Stimulated activated CD4-positive, alpha-beta T cell treated with anti-CD3 and anti-CD28 coated beads, Interleukin-12 subunit alpha, Interleukin-12 subunit beta, amount 100 ng/mL, for 4 hours (primary cell): ENCODE measurements around the gene PPP2R2B.

ENCODE experiments used
- DNase-seq: peaks from one replicate; pipeline ENCODE4 v3.0.0-alpha.2; 2020

The PPP2R2B gene

DNA sequence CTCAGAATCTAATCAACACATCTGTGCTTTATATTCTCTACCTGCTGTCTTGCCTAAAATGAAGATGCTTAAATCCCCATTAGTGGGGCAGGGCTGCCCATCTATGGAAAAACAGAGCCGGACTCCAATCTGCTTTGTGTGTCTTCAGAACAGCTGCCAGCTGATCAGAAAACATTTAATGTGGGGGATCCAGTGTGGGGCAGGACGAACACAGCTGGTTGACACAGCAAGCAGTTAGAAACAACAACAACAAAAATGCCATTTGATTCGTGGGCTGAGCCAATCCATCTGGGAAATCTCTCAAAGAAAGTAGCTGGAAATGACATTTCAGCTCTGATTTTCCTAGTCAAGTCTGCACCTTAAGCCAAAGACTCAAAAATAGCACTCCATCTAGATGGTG is 99.8 kb downstream of the PPP2R2B start:
- no peak for DNase-seq

DNA sequence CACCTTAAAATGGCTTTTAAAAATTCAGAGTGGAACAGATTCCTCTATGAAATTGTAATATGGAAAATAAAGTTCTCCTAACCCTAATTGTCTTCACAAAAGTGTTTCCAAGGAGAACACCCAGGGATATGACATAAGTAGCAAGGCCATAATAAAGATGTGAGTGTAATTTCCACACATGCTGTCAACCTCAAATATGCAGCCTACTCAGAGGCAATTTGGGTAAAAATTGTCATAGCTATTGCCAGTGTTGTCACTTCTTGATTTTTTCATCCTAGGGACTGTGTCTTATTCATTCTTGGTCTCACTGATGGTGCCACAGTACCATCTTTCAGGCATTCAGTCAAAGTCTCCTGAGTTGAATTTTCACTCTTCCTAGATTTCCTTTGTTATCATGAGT is 100.3 kb downstream of the PPP2R2B start:
- no peak for DNase-seq

- no peak for DNase-seq
Measured at GRCh38 chr5:146772881-146773466, 105.6 kb downstream of the PPP2R2B start.

DNA sequence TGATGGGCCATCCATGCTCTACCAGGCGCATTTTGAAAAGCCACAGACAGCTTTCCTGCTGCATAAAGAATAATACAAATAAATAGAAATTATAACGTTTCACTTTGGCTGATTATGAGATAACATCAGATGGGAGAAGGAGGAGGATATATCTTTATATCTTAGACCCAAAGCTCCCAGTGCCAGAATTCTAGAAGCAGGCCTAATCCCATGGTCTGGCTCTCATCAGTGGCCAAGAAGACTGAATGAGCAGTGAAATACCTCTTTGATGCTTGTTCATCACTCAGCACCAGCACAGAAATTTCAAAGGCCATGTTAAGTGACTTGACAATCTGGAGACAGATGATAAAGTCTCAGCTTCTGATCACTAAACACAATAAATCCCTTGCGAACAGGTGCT is 107.6 kb downstream of the PPP2R2B start:
- no peak for DNase-seq

DNA sequence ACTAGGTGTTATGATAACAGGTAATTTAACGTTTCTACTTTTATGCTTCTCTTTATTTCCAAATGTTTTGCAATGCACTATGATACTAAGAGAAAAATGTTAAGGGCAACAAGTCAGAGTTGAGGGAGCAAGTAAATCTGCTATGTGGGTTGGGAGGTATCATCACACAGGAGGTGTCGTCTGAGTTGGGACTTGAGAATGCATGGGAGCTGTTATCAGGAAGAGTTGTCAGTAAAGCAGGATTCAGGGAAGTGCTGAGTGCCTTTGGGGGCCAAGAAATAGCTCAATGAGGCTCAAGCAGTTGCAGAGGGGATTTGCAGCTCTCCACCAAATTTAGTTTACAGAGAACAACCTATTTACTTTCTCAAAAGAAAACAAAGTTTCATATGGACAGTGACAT is 108.0 kb downstream of the PPP2R2B start:
- no peak for DNase-seq

- DNase-seq, result no peak
Measured at GRCh38 chr5:146767534-146767933, 111.0 kb downstream of the PPP2R2B start.

DNA sequence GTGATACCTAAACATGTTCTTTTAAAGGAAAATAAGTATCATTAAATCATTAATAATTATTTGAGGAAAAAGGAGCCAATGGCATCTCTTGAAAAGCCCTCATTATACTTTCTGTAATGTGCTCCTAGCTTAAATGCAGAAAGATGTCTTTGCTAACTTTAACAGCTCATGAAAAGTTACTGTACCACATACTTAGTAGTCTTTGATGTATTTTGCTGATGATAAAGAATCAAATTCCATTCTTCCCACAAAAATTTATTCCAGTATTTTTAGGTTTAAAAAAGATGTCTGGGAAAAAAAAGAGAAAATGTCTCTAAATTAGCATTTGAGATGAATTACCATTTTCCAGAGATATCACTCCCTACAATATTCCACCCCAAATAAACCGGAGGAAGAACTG is 112.5 kb downstream of the PPP2R2B start:
- no peak for DNase-seq

GRCh38 chr5:146765089-146765832 is 113.3 kb downstream of the PPP2R2B start:
- DNase-seq, result no peak

- no peak for DNase-seq
Measured at GRCh38 chr5:146762830-146763229, 115.7 kb downstream of the PPP2R2B start.

DNA sequence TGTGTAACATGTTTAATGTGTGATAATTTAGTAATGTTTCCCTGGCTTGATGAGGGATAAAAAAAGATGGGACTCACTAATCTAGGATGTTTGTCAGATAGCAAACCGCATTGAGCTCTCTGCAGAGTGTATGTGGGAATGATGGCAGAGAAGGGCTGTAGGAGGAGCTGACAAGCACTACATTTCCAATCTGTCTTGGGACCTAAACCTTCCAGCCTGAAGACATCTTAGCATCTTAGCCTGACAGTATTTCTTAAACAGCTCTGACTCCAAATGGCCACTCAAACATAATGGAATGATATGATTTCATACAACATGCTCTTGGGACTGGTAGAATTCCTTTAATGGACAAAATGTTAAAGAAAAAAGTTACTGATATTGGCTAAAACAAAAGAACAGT is 116.7 kb downstream of the PPP2R2B start:
- DNase-seq, result no peak

DNA sequence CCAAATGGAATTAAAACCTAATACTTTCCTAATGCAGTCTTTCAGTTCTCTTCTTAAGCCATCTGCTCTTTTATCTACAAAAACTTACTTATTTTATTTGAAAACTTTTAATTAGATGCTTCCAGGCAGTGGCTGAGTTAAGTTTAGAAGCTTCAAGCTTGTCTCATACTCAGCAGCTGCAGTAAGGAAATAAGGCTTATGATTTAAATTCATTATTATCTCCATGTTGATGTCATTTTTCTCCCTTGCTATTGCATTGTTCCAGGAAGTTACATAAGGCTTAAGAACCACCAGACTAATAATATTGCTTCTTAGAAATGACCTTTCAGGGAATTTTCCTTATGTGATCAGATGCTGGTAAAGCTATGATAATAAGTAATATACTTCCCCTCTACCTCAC is 119.6 kb downstream of the PPP2R2B start:
- DNase-seq, result no peak

GRCh38 chr5:146758076-146758475 is 120.5 kb downstream of the PPP2R2B start:
- DNase-seq, result no peak

DNA sequence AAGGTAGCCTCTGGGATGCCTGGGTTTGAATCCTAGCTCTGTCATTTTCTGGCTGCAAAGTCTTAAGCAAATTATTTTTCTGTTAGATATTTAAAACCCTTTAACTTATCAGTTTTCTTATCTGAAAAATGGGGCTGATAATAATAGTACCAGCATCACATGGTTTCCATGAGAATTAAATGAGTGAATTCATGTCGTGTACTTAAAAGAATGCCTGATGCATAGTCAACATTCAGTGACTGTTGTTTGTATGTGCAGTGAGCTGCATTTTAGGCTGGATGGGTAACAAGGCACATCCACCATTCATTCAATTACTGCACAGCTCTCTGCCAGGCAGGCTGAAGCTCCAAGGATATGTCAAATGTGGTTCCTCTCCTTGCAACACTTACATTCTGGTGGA is 122.0 kb downstream of the PPP2R2B start:
- no peak for DNase-seq

- DNase-seq, result no peak
Measured at GRCh38 chr5:146755793-146756192, 122.8 kb downstream of the PPP2R2B start.

DNA sequence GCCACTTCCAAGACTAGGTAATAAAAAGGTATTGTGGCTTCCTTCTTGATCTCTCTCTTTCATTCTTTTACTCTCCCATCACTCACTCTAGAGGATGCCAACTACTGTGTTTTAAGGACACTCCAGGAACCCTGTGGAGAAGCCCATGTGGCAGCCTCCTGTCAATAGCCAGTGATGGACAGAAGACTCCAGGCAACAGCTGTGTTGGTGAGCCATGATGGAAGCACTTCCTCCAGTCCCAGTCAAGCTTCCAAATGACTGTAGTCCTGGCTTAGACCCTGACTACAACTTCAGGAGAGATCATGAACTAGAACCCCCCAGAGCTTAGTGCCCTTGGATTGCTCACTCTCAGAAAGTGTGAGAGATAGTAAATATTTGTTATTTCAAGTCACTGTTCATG is 123.9 kb downstream of the PPP2R2B start:
- no peak for DNase-seq

DNA sequence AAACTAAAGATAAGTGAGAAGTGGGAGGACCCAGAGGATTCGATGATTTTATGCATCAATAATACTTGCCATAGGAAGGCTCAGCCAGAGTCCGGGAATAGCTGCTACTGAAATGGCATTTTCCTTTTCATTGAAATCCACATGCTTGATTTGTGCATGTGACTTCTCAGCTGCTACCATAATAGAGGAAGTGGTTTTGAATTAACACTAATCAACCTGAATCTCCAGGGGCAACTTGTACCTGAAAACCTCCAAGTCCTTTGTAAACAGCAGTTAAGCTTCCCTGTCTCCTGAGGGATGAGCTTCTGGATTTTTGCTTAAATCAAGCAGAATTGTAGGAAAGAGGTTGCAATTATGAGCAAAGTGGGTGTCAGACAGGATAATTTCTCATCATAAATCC is 124.9 kb downstream of the PPP2R2B start:
- DNase-seq, result no peak

- DNase-seq, result peak; percentile 1
Measured at GRCh38 chr5:146751781-146752401, 126.7 kb downstream of the PPP2R2B start.

GRCh38 chr5:146751054-146751453 is 127.5 kb downstream of the PPP2R2B start:
- DNase-seq, result no peak

GRCh38 chr5:146748533-146748932 is 130.0 kb downstream of the PPP2R2B start:
- no peak for DNase-seq

- no peak for DNase-seq
Measured at GRCh38 chr5:146745931-146746577, 132.5 kb downstream of the PPP2R2B start.

- no peak for DNase-seq
Measured at GRCh38 chr5:146744068-146744745, 134.3 kb downstream of the PPP2R2B start.

DNA sequence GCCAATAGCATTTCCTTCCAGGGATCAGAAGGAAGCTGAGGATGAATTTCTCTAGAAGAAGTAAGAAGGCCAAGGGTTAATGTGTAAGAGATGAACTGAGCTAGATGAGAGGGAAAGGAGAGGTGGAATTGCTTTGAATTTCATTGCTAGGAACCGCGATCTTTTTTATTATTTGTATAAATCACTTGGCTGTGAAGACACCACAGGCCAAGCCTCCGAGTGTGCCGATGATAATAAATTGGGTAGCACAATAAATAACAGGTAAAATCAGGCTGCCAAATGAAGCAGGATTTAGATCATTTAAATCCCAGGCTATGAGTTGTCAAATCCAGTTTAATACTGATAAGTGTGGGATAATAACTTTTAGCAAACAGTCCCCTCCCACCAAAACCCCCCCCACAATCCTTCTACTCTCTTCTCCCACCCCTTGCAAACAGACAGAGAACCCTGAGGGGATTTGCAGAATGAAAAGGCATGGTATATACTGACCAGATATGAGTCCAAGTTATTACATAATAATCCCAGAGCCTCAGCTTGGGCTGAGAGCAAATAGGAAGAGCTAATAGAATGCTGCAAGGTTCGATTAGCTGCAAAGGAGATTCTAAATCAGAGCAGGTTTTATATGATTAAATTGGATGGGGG is 143.5 kb downstream of the PPP2R2B start:
- DNase-seq, result no peak

DNA sequence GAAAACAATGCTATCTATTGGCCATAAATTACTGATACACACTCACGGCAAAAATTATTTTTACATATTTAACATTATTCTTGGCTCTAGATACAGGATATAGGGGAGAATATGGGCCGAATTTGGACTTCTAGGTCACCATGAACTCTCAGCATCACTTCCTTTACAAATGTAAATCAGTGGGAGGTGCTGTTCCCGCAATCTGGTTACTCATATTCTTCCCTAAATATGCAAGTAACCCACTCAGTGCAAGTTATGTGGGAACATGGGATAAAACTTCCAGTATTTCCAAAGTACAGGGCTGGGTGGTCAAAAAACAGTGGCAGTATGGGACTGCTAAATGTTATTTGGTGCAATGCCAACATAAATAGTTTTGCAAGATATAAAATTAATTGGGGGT is 145.6 kb downstream of the PPP2R2B start:
- no peak for DNase-seq
